ENCODE results near the gene ENOSF1.
A peak's percentile ranks its signal among the peaks of the same experiment; 100 is the strongest.

The ENOSF1 gene

DNA sequence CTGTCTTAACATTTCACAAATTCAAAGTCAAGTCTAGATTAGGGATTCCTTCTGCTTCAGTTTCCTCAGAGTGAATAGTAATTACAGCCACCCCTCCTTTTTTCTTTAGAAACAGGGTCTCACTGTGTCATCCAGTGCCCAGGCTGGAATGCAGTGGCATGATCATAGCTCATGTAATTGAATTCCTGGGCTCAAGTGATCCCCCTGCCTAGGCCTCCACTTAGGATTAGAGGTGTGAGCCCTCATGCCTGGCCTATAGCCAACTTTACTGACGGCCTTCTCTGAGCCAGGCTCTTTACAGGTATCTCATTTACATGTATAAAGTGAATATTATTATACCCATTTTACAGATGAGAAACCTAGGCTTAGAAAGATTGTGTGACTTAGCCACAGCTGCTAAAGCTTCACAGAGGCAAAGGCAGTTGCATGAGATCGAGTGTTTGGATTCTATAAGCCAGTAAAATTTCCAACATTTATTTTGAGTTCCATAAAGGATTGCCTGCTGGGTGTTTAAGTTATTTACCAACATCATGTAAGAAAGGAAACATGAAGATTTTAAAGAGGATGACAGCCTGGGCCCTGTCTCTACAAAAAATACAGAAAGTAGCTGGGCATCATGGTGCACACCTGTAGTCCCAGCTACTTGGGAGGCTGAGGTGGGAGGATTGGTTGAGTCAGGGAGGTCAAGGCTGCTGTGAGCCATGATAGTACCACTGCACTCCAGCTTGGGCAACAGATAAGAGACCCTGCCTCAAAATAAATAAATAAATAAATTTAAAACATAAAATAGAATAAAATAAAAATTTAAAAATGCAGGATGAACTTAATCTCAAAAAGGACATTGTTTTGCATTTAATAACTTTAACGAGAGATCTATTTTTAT is 1.8 kb downstream of the ENOSF1 start:
- H3K4me3 ChIP-seq (ENCODE audit: low read length): peak overlapping the region; percentile 83
- DNase-seq (ENCODE audit: low read depth, low spot score): no peak

DNA sequence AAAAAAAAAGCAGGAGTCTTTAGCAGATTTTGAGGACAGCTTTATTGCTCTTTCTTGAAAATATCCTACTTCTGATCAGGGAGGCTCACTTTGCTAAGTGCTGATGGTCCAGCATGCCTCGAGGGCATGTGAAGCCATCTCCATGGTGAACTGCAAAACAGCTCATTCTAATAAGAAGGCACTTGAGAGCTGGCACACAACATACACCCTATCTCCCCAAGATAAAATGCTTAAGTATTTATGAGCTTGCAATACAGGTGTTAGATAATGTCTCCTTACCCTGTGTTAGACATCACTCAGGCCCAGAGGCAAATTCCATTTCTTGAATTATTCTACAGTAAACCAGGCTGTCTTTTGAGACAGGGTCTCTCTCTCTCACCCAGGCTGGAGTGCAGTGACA is 2.7 kb downstream of the ENOSF1 start:
- no peak for DNase-seq (ENCODE audit: low read depth, low spot score)
- no peak overlapping the region for H3K4me3 ChIP-seq (ENCODE audit: low read length)

DNA sequence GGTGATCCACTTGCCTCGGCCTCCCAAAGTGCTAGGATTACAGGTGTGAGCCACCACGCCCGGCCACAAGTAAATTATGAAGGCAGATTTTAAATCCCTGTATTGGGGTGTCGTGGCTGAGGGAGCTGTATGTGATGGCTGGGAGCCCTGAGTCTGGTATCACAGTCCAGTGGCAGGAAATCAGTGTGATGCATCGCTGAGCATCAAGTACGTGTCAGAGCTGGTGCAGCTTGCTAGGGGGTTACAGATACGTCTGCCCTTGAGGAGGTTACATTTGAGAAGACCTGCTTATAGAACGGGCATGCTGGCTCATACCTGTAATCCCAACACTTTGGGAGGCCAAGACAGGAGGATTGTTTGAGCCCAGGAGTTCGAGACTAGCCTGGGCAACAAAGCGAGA is 4.3 kb downstream of the ENOSF1 start:
- DNase-seq (ENCODE audit: low read depth, low spot score): no peak
- no peak overlapping the region for H3K4me3 ChIP-seq (ENCODE audit: low read length)

DNA sequence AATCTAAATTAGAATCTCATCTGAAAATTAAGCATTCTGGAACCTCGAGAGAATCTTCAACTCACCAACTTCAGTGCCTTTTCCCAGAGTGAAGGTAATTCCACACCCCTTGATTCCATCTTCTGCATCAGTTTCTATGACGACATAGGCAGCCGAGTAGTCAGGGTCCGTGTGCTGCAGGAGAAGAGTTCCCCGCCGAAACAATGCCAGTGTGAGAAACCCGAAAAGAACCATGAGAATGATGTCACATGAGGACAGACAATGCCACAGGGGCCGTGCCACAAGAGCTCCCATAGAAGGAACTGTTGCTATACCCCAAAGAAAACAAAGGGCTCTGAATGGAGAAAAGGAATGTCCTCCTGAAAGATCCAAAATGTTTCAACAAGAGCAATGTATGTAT is 6.0 kb downstream of the ENOSF1 start:
- no peak for DNase-seq (ENCODE audit: low read depth, low spot score)
- H3K4me3 ChIP-seq (ENCODE audit: low read length): no peak overlapping the region

DNA sequence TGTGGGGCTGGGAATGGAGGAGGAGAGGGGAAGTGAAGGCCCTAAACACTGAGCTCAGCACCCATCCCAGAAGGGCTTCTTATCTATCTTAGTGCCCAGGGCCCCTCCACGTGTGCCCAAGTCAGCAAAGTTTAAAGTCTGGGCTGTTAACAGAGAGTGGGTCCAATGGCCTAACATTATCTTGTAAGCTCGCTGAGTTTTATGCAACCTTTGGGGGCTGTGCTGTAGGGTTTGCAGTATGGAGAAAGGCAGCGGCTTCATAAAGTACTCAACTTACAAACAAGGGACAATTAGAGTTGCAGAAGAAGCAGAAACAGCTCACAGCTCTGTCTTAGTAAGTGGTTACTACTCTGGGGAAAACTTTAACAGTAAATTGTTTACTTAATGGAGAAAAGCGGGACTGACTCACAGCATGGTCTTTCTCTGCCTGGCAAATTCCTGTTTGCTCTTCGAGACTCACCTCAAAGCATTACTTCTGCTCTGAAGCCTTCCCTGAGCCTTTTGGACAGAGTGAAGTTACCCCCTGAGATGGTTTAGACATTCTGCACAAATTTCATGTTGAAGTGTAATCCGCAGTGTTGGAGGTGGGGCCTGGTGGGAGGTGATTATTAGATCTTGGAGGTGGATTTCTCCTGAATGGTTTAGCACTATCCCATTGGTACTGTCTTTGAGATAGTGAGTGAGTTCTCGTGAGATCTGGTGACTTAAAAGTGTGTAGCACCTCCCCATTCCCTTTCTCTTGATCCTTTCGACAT is 9.0 kb downstream of the ENOSF1 start:
- DNase-seq (ENCODE audit: low read depth, low spot score): no peak

DNA sequence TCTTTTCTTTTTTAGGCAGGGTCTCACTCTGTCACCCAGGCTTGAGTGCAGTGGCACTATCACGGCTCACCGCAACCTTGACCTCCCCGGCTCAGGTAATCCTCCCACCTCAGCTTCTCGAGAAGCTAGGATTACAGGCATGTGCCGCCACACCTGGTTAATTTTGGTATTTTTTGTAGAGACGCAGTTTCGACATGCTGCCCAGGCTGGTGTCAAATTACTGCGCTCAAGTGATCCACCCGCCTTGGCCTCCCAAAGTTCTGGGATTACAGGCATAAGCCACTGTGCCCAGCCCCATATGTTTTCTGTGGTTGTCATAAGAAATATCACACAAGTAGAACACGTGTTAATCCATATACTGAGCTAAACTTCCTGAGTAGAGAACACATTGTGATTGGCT is 14.6 kb downstream of the ENOSF1 start:
- no peak for DNase-seq (ENCODE audit: low read depth, low spot score)
- H3K4me3 ChIP-seq (ENCODE audit: low read length): no peak overlapping the region

More for the DNA sequence above, 9.0 kb downstream of the ENOSF1 start:
- H3K4me3 ChIP-seq (ENCODE audit: low read length): no peak overlapping the region

DNA sequence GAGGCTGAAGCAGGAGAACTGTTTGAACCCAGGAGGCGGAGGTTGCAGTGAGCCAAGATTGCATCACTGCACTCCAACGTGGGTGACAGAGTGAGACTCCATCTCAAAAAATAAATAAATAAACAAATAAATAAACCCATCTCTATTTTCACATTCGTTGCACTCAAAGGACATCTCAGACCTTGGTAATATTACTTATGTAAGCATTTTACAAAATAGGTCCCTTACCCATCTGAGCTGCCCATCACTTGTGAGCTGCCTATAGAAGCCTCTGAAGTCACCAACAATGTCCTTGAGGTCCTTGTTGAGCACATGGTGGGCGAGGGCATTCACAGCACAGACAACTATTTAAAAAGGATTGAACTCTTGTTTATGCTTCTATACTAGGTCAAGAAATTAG is 15.4 kb downstream of the ENOSF1 start:
- no peak overlapping the region for H3K4me3 ChIP-seq (ENCODE audit: low read length)
- DNase-seq (ENCODE audit: low read depth, low spot score): no peak

DNA sequence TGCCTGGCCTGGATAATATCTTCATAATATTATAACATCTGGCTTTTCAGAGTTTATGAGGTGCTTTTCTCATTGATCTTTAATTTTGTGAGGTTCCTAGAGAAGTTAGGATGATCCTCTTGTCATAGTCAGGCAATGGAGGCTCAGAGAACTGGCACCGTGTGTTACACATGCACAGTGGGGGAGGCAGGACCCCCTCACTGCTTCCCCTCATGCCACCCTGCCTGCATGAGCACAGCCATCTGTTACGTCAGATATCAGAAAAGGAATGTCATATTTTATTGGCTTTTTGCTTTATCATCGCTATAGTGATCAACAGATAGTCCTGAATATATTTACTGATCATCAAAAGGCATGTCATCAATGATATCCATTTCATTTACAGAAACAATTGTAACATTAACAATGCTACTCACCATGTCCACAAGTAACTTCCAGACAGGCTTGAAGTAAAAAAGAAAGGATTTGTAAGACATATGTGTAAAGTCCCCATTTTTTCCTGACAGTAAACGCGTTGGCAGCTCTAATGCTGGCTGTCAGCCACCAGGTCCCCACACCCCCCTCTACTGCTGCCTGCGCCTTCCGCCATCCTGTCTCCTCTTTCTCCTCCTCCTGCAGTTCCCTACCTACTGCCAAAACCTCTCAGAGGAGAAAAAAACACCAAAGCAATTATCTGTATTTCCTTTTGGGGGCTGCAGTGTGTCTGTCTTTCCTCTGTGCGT is 18.8 kb downstream of the ENOSF1 start:
- H3K4me3 ChIP-seq (ENCODE audit: low read length): peak overlapping the region; percentile 17
- DNase-seq (ENCODE audit: low read depth, low spot score): peak; percentile 64

DNA sequence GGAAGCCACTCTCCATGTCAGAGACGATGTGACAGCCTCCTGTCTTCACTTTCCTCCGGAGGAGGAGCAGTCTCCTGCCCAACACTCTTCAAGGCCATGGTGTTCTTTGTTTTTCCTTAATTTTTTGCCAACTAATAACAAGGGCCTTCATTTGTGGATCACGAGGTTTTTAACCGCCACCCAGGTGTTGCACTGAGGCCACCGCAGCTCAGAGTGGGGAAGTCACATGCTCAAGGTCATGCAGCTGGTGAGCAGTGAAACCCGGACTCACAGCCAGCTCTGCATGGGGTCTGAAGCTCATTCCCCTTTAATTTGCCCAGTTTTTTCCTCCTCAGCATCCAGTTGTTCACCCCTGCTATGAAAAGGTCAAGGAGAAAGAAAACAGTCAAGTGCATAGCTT is 19.6 kb downstream of the ENOSF1 start:
- peak overlapping the region; percentile 14 for H3K4me3 ChIP-seq (ENCODE audit: low read length)
- peak; percentile 92 for DNase-seq (ENCODE audit: low read depth, low spot score)

DNA sequence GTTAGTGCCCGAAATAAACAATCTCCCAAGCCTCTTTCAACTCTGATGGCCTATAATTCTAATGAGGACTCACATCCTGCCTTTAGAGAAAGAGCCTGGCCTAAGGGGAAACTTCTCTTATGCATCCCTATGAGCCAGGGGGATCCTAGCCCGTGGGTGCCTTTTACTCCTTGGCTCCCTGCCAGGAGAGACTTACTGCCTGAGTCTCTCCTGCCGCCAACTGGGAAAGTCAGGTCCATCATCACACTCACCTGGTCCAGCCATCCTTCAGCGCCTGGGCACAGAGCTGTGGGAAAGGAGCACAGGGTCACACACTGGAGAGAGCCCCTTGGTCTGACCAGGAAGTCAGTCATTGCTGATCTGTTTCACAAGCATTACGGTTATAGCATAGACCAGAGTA is 24.1 kb downstream of the ENOSF1 start:
- H3K4me3 ChIP-seq (ENCODE audit: low read length): no peak overlapping the region
- no peak for DNase-seq (ENCODE audit: low read depth, low spot score)

DNA sequence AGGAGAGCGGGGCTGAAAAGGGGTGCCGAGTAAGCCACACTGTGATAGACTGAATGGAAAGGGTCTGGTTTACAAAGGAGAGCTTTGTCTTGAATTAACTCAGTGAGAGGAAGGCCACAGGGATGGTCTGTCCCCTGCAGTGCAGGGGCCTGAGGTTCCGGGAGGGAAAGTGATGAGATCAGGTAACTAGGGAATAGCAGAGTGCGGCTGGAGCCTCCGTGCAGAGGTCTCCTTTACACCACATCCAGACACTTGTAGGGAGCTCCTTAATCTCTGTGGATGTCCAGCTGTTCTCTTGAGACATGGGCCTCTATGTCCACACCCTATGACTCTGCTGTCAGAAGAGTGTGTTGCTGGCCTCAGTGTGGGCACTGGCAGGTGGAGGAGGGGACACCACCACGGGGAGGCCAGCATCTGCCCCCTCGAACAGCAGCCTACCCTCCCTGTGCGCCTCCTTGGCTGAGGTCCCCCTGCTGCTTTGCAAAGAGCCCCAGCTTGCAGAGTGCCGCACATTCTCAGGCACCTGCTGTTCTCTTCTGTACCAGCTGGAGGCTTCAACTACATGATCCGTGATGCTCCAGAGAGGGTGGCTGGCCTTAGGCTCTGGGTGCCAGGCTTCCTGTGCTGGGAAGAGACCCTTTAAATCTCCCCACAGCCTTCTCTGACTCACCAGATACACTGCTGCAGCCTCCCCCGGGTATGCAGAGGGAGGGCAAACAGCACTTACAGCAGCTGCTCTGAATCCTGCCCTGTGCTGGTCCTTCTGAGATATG is 25.9 kb downstream of the ENOSF1 start:
- H3K4me3 ChIP-seq (ENCODE audit: low read length): no peak overlapping the region
- peak; percentile 70 for DNase-seq (ENCODE audit: low read depth, low spot score)

DNA sequence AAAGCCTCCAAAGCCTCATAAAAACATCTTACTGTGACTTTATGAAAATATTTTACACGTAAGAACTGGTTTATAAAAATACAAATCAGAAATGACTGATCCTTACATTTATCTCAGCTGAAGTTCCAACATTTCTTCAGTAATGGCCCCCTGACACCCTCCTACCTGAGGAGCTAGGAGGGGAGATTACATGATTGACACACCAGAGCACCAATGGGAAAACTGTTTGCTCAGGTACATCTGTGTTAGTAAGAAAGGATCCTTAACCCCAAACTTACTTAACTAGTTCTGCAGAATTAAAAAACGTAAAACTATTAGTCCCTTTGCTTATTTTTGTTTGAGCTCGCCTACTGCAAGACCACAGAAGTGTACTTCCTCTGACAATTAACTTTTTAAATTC is 27.0 kb downstream of the ENOSF1 start:
- H3K4me3 ChIP-seq (ENCODE audit: low read length): no peak overlapping the region
- DNase-seq (ENCODE audit: low read depth, low spot score): peak; percentile 59

DNA sequence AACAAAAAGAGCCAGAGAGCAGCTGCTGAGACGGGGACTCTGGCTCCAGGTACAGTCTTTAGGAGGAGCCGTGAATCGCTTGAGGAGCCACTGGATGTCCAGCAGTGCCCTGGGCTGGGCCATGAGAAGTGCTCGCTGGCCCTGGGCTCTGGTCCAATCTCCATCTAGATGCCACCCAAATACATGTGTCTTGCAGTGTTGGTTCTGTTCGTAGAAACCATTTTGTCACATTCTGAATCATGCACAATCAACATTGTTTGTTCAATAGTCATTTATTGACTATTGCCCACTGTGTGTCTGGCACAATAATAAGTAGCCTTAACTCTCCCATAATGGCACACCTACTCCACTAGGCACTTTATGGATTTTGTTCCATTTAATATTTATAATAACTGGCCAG is 28.9 kb downstream of the ENOSF1 start:
- DNase-seq (ENCODE audit: low read depth, low spot score): no peak
- H3K4me3 ChIP-seq (ENCODE audit: low read length): no peak overlapping the region

DNA sequence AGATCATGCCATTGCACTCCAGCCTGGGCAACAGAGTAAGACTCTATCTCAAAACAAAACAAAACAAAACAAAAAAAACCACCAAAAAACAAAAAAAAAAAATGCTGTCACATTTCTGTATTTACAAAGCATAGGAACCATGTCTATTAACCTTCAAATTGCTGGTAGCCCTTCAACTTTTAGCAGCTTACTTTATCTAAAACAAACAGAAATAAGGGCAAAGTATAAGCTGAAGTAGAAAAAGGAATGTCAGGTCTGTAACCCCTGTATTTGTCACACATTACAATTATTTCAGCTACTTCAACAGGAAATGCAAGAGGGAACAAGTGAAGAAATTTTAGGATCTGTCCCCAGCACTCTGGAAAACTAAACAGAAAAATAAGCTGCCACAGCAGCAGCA is 29.6 kb downstream of the ENOSF1 start:
- DNase-seq (ENCODE audit: low read depth, low spot score): no peak
- H3K4me3 ChIP-seq (ENCODE audit: low read length): peak overlapping the region; percentile 9; the same call in 1 of the 2 replicates

DNA sequence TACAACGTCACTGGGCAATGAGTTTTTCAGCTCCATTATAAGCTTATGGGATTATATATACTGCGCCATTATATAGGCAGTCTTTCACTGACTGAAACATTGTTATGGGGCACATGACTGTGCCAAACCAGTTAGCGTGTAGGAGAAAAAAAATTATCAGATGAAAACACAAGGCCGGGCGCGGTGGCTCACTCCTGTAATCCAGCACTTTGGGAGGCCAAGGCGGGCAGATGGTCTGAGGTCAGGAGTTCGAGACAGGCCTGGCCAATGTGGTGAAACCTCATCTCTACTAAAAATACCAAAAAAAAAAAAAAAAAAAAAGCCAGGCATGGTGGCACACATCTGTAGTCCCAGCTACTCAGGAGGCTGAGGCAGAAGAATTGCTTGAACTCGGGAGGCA is 30.0 kb downstream of the ENOSF1 start:
- DNase-seq (ENCODE audit: low read depth, low spot score): peak; percentile 86

DNA sequence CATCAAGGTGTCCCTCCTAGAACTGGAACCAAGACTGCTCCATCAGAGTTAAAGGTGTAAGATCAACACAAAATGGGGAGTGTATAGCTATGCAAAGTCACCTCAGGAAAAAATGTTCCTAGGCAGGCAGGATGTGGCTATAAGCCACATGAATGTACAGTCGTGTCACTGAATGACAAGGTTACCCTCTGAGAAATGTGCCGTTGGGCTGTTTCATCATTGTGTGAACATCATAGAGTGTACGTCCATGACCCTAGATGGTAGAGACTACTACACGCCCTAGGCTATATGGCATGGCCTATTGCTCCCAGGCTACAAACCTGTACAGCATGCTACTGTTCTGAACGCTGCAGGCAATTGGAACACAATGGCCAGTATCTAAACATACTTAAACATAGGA is 30.4 kb downstream of the ENOSF1 start:
- peak; percentile 100 for DNase-seq (ENCODE audit: low read depth, low spot score)
- peak overlapping the region; percentile 40 for H3K4me3 ChIP-seq (ENCODE audit: low read length)

More for the DNA sequence above, 30.0 kb downstream of the ENOSF1 start:
- H3K4me3 ChIP-seq (ENCODE audit: low read length): peak overlapping the region; percentile 1; the same call in 1 of the 2 replicates

DNA sequence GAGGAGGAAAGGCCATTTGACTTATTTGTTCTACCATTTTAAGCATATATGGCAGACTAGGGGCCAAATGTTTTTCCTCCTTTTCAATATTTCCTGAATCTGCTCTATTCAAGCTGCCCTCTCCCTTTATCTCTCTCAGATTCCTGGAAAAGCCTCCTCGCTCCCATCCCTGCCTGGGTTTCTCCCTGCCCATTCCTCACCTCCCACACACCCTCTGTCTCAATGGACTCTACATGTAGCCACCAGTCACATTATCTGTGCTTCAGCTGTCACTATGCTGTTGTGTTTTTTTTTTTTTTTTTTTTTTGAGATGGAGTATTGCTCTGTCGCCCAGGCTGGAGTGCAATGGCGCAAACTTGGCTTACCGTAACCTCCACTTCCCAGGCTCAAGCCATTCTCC is 32.0 kb downstream of the ENOSF1 start:
- DNase-seq (ENCODE audit: low read depth, low spot score): no peak
- no peak overlapping the region for H3K4me3 ChIP-seq (ENCODE audit: low read length)

DNA sequence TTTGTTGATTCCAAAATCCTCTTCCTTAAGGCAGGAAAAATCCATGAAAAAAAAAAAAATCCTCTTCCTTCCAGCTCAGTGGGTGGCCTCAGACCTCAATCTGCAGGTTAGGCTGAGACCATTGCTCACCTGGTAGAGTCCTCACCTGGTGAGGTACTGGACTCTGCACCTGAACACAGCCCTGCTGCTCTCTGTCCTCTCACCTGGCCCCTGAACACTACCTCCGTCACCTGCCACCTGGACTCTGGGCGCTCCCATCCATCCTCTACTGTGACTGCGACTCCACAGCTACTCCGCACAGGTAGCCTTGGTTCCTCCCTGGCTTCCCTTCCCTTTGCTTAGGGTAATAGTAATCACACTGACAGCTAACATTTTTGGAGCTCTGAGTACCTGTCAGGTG is 32.9 kb downstream of the ENOSF1 start:
- no peak for DNase-seq (ENCODE audit: low read depth, low spot score)
- H3K4me3 ChIP-seq (ENCODE audit: low read length): no peak overlapping the region

Data from Jurkat, Clone E6-1 (cell line).